Right lobe of liver (tissue), 4 donors: Measurements from ENCODE around the gene OMG.

Source experiments
- CTCF ChIP-seq, 4 donors: fragments of 200-600 bp in 3 of 4; fragments of 450-650 bp in 1 of 4; IDR thresholded peaks; one replicate each; pipeline versions ENCODE4 v1.5.1 to v1.8.0; 2016 to 2022; ENCODE audit warnings: antibody characterized with exemption in 4 of 4, mild to moderate bottlenecking in 2 of 4
- POLR2A ChIP-seq: fragments of 450-650 bp; IDR thresholded peaks from one replicate; pipeline ENCODE4 v1.6.1; 2017; ENCODE audit warnings: antibody characterized with exemption, mild to moderate bottlenecking
- donor health status: DM: no; HTN: no; CAD: no.
- donor health status: DM: no; HTN: no; CAD: no.
- donor health status: DM: no; HTN: yes; CAD: no.

- TF ChIP-seq CTCF (IDR thresholded peaks at IDR 0.05) (no peak), POLR2A (no peak)
These were observed 11.6 kb upstream of the OMG start for GRCh38 chr17:31308372-31309334.
